Psoas muscle (tissue), 8 donors: ENCODE results near the gene NSG1. TPM values are rescaled to one million over a fixed set of nuclear protein-coding genes. Genes with fewer than 3 reads are reported as not detected.

ENCODE experiments used
- ATAC-seq, 4 donors: fragments of 200-7000 bp; cut with Tn5 transposase; one replicate each; pipeline ENCODE4 v1.9.1; 2020; ENCODE audit warnings: moderate library complexity in 3 of 4, mild to moderate bottlenecking in 2 of 4
- DNase-seq, 2 donors: peaks; one replicate each; pipeline ENCODE4 v3.0.0-alpha.2; 2020
- H3K27ac ChIP-seq: fragments of 200-600 bp; one replicate; pipeline ENCODE4 v1.8.0; 2022
- H3K27me3 ChIP-seq, 3 donors: fragments of 200-600 bp in 1 of 3; one replicate each; pipeline versions ENCODE4 v1.6.1 to v1.8.0; 2013 to 2022; ENCODE audit warnings: low read length in 2 of 3, mild to moderate bottlenecking in 2 of 3, moderate library complexity in 1 of 3; ENCODE audit not compliant: insufficient read depth in 3 of 3
- H3K36me3 ChIP-seq, 2 donors: fragments of 200-600 bp in 1 of 2; one replicate each; pipeline versions ENCODE4 v1.6.1 to v1.8.0; 2013 to 2022; ENCODE audit warnings: low read depth in 1 of 2, mild to moderate bottlenecking in 1 of 2, moderate library complexity in 1 of 2; ENCODE audit not compliant: insufficient read depth in 1 of 2
- H3K4me1 ChIP-seq: fragments of 200-600 bp; one replicate; pipeline ENCODE4 v1.8.0; 2022
- H3K4me3 ChIP-seq: fragments of 200-600 bp; one replicate; pipeline ENCODE4 v1.8.0; 2022; ENCODE audit warnings: mild to moderate bottlenecking
- H3K9me3 ChIP-seq: fragments of 200-600 bp; one replicate; pipeline ENCODE4 v1.8.0; 2022
- CTCF ChIP-seq: fragments of 200-600 bp; IDR thresholded peaks from one replicate; pipeline ENCODE4 v1.8.0; 2022; ENCODE audit warnings: antibody characterized with exemption
- WGBS, 3 donors: extraction: QIAGEN DNeasy Blood & Tissue Kit; methylation state at CpG; one replicate each; pipeline versions ENCODE4 v1.1.6 to v1.1.7; 2013; 5-methylcytosine and 5-hydroxymethylcytosine counted together
- intact Hi-C, 2 donors: fragments of 100-400 bp; cut with DNase I; formaldehyde crosslinking; loops; one replicate each; pipeline versions ENCODE4 v1.11.0 to v1.14.2; 2022
- polyA plus RNA-seq, 3 donors: library from polyadenylated mRNA; stranded (reverse); fragments of 200-250 nt; gene quantifications; one replicate each; pipeline ENCODE4 v1.2.3, GENCODE V29; 2013
- total RNA-seq, 4 donors: library from RNA; stranded (reverse); fragmentation: NEBNext Ultra II Directional in 2 of 4; extraction: Animal tissue kit (Norgen Biotek cat#: 25700) in 2 of 4; gene quantifications; one replicate each; pipeline versions ENCODE4 v1.2.1 to v1.2.4, GENCODE V29; 2021 to 2023
- donor health status: healthy with polysubstance abuse.
- donor health status: DM: no; HTN: no; CAD: no; lungs with moderate emphysema.
- donor health status: Bipolar disorder and iron deficiency.
- donor health status: healthy.
- donor health status: DM: yes; HTN: yes; CAD: no.
- donor health status: DM: no; HTN: no; CAD: no.
- donor health status: DM: no; HTN: no; CAD: no.
- donor health status: DM: yes; HTN: yes; CAD: no.

Gene NSG1
- total and polyA plus RNA-seq, 7 donors, result 0.11 to 0.50 (median 0.28) TPM; not detected in 2

DNA sequence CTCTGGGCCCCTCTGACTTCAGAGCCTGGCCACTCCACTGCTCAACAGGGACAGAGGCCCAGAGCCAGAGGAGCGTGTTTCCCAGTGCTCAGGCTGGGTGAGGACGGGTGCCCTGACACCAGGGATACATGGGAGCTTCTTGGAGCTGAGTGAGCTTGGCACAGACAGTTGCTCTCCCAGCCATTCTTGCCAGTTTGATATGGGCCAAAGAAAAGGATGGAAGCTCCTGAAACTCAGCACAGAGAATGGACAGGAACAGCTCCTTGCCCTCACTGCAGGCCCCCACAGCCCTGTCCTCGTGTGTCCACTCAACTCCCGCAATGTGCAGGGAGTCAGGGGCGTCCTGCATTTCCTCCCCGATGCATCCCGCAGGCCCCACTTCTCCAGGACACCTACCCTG, 38.8 kb downstream of the NSG1 start:
- intact Hi-C loops, result no loop called here
- ATAC-seq (no peak), DNase-seq (no peak)
- Histone ChIP-seq H3K9me3 (no peaks in the 10 kb centered on the region), H3K4me3 (no peak overlapping the region), H3K4me1 (no peaks in the 10 kb centered on the region), H3K36me3 (peaks cover 0 to 60% of the 10 kb centered on the region in 2 donors), H3K27ac (no peak overlapping the region), H3K27me3 (no peaks in the 10 kb centered on the region)
- no peak for TF ChIP-seq CTCF
- WGBS, 3 donors, result 75 to 83% (median 82%) methylated on average over 7 of the region's 7 CpGs

DNA sequence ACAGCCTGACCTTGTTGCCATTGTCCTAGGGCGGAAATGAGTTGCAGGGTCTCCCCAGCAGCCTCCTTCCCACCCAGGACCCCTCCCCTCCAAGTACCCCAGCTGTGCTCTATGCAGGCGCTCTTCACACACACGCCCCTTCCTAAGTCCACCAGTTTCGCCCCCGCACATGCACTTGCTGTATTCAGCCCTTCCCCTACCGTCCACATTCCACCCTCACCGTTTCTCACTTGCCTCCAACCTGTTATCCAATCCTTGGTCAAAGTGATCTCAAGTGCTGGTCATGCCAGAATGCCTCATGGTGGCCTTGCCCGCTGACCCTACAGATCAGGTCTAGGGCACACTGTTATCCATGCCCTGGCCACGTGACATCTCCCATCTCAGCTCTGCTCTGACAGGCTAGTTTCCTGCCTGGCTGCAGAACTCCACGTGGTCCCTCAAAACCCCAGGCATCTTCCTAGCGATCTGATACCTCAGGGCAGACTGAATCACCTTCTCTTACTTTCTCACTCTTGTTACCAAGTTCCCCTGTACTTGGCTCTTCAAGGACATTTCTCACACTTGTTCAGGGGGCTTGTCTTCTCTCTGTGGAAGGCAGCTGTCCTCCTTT, 39.7 kb downstream of the NSG1 start:
- intact Hi-C loops, result no loop called here

DNA sequence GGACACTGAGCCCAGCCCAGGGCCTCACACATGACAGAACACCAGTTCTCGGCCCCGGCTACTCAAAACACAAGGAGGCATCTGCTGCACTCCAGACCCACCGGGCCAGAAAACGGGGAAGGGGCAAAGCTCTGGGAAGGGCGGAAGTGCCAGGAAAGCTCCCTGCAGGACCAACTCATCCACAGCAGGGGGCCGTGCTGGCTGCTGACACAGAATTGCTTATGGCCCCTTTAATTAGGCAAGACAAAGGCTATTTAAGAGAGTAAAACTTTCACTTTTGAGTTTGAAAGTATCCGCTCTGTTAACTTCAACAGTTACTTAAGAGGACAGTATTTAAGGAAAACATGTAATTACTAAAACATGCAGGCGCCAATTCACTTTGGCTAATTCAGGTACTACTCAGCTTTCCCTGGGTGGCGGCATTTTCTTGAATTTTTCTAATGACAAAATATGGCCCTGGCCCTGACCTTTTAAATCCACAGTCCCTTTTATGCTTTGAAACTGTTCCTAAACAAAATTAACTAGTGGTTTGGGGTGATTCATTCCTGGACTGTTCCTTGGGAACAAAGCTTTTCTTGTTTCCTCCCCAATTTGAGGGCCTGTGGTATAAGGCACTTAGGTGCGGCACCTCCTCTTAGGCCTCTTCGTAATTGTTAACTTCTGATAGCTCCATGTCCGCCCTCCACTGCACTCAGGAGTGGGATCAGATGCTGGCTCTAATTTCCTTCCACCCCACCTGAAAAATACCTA, 40.4 kb downstream of the NSG1 start:
- H3K4me3 ChIP-seq, result no peak overlapping the region
- DNase-seq, result no peak
- no peaks in the 10 kb centered on the region for H3K9me3 ChIP-seq
- WGBS, 3 donors, result 84 to 87% (median 85%) methylated on average over 12 of the region's 12 CpGs
- intact Hi-C loops, result no loop called here
- no peaks in the 10 kb centered on the region for H3K4me1 ChIP-seq
- H3K27me3 ChIP-seq, result no peaks in the 10 kb centered on the region
- no peak overlapping the region for H3K27ac ChIP-seq
- H3K36me3 ChIP-seq, result peaks cover 0 to 52% of the 10 kb centered on the region in 2 donors
- TF ChIP-seq CTCF, result no peak
- ATAC-seq, result no peak

More for the DNA sequence above, 39.7 kb downstream of the NSG1 start:
- DNase-seq, result no peak
- no peaks in the 10 kb centered on the region for H3K27me3 ChIP-seq
- no peak overlapping the region for H3K27ac ChIP-seq
- WGBS, 3 donors, result 83 to 84% (median 83%) methylated on average over 11 of the region's 11 CpGs
- no peaks in the 10 kb centered on the region for H3K4me1 ChIP-seq
- H3K4me3 ChIP-seq, result no peak overlapping the region
- H3K9me3 ChIP-seq, result no peaks in the 10 kb centered on the region
- H3K36me3 ChIP-seq, result peaks cover 0 to 51% of the 10 kb centered on the region in 2 donors
- no peak for ATAC-seq
- no peak for TF ChIP-seq CTCF

DNA sequence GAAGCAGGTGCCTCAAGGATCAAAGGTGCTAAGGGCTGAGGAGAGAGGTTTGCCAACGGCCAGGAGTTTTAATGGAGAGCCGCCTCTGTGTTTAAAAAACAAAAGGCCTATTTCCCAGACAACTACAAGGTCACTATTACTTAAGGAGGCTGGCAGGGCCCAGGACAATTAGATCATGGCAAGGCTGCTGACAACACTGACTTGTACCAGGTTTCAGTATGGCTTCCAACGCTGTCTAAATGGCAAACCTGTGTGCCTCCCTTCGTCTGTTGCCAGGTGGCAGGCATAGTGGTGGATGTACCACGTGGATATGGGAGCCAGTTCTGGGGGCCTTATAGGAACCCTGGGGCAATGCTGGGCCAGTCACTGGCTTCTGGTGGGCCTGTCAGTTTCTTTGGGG, 41.0 kb downstream of the NSG1 start:
- no peak overlapping the region for H3K27ac ChIP-seq
- no peak for ATAC-seq
- H3K4me1 ChIP-seq, result no peaks in the 10 kb centered on the region
- H3K27me3 ChIP-seq, result no peaks in the 10 kb centered on the region
- peaks cover 0 to 54% of the 10 kb centered on the region in 2 donors for H3K36me3 ChIP-seq
- intact Hi-C loops, result no loop called here
- WGBS, 3 donors, result 79 to 83% (median 80%) methylated on average over 5 of the region's 5 CpGs
- H3K4me3 ChIP-seq, result no peak overlapping the region
- no peak for TF ChIP-seq CTCF
- no peaks in the 10 kb centered on the region for H3K9me3 ChIP-seq
- no peak for DNase-seq
